ENCODE results near the gene TPM2. TPM values are rescaled to one million over a fixed set of nuclear protein-coding genes. Genes with fewer than 3 reads are reported as not detected.

Gene TPM2
- total and polyA plus RNA-seq, 9 of the 15 experiments (the other 6 are each of a cell fraction or from before 2014, with no cell fraction given) = 0.28 to 16.1 (median 4.5) TPM

DNA sequence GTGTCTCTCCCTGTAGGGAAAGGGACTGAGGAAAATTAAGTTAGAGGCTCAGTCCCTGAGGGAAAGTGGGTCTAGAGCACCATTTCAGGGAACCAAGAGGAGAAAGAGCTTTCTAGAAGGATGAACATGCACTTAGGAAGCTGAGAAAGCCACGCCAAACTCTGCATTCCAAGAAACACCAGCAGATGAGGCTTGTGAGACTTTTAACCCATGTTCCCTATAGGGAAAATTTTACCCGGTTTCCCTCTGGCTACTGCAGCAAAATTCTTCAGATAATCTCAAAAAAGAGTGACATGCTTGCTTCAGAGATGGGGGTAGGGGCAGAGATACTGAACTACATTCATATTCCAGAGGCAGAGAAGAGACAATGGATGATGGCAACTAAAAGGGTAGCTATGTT, 33.7 kb upstream of the TPM2 start (continued):
- no peak for TF ChIP-seq CHAMP1 (IDR thresholded peaks at IDR 0.05)
- TF ChIP-seq, protein P1, sequence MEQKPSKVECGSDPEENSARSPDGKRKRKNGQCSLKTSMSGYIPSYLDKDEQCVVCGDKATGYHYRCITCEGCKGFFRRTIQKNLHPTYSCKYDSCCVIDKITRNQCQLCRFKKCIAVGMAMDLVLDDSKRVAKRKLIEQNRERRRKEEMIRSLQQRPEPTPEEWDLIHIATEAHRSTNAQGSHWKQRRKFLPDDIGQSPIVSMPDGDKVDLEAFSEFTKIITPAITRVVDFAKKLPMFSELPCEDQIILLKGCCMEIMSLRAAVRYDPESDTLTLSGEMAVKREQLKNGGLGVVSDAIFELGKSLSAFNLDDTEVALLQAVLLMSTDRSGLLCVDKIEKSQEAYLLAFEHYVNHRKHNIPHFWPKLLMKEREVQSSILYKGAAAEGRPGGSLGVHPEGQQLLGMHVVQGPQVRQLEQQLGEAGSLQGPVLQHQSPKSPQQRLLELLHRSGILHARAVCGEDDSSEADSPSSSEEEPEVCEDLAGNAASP (IDR thresholded peaks at IDR 0.05) = no peak
- no peak for TF ChIP-seq TAF9B (IDR thresholded peaks at IDR 0.05; ENCODE audit: partially characterized antibody)
- no peak for TF ChIP-seq RAD51 (IDR thresholded peaks at IDR 0.05; ENCODE audit: borderline replicate concordance, low read depth)
- TF ChIP-seq ZNF174 (CRISPR knock-in tag; IDR thresholded peaks at IDR 0.05) = no peak
- no peak for TF ChIP-seq KLF6 (CRISPR knock-in tag; IDR thresholded peaks at IDR 0.05; ENCODE audit: borderline replicate concordance)
- TF ChIP-seq NCOA4 (IDR thresholded peaks at IDR 0.05; ENCODE audit: partially characterized antibody) = no peak
- no peak for TF ChIP-seq XRCC3 (IDR thresholded peaks at IDR 0.05)

DNA sequence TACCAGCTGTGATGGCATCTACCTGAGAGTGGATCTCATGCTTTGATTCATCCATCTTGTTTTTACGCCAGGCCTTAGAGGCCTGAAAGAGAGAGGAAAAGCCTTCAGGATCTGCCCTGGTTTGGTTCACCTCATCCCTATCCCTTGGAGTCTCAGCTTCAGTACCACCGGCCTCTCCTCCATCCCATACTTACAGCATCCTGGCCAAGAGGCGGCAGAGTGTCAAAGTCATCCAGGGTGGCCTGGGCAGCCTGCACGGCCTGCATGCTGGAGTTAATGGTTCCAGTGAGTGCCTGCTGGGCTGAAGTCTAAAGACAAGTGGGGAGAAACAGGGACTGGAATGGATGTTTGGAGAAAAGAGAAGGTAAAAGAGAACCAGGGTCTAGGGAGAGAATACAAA, 29.8 kb upstream of the TPM2 start:
- ATAC-seq (no peak), FAIRE-seq (no peak), DNase-seq (ENCODE audit: extremely low read depth in 1 of 4, low spot score in 3 of 4) (no peak)
- 95% methylated on average over 4 of the region's 4 CpGs for whole genome bisulfite sequencing (ENCODE audit: insufficient coverage, low coverage, missing lambda C conversion rate)
- no peak overlapping the region for H3K4me2 ChIP-seq (ENCODE audit: insufficient read depth, low read length)
- H4K20me1 ChIP-seq (replicated peaks; ENCODE audit: control insufficient read depth, insufficient read depth, low read length) = no peaks in the 10 kb centered on the region
- H3K27me3 ChIP-seq (ENCODE audit: control insufficient read depth in 2 of 2, insufficient read depth in 2 of 2, low read length in 2 of 2) = no peaks in the 10 kb centered on the region
- ChIA-PET CTCF (ENCODE audit: low intra/inter-chr PET ratio) (no interaction called here), POLR2A (interaction anchor here (0.6 kb wide), 2 partner anchors 55 to 212 kb away, joined by 3 to 4 read pairs; no protein-coding TSS in a partner anchor)
- no peak overlapping the region for H3K9ac ChIP-seq (ENCODE audit: insufficient read depth in 1 of 2, low read depth in 2 of 2, low read length in 2 of 2)
- no peak overlapping the region for H3K4me3 ChIP-seq
- H3K4me1 ChIP-seq (replicated peaks in 1 of 2; ENCODE audit: control insufficient read depth in 2 of 2, insufficient read depth in 2 of 2, low read length in 2 of 2) = peaks cover 0 to 2% of the 10 kb centered on the region in 2 experiments; a peak in 2 of 5 replicates
- no peaks in the 10 kb centered on the region for H3K79me2 ChIP-seq (ENCODE audit: control insufficient read depth, insufficient read depth, low read length)
- in situ Hi-C loops (cut with MboI) = no loop called here
- H3K9me1 ChIP-seq (ENCODE audit: control insufficient read depth, insufficient read depth, low read length) = peaks cover 1% of the 10 kb centered on the region
- peaks cover 99% of the 10 kb centered on the region for H3K36me3 ChIP-seq (ENCODE audit: control insufficient read depth, insufficient read depth, low read length)
- no peaks in the 10 kb centered on the region for H3K9me3 ChIP-seq (replicated peaks; ENCODE audit: control insufficient read depth, insufficient read depth, low read depth, low read length)
- intact Hi-C loops (cut with micrococcal nuclease) = no loop called here
- no peak overlapping the region for H2AFZ ChIP-seq (ENCODE audit: low read depth, low read length)
- no TSS peak for BruUV-seq (replicated peaks)
- no peak overlapping the region for H3K27ac ChIP-seq (ENCODE audit: extremely low read depth, low read depth, low read length)
- no peak for TF ChIP-seq ZNF740 (CRISPR knock-in tag; IDR thresholded peaks at IDR 0.05)
- no peak for TF ChIP-seq ZNF740 (tag; IDR thresholded peaks at IDR 0.05)
- TF ChIP-seq RBM34 (IDR thresholded peaks at IDR 0.05; ENCODE audit: borderline replicate concordance, insufficient read depth, low read length) = no peak
- no peak for TF ChIP-seq FOSL1 (tag; conservative IDR thresholded peaks at IDR 0.05)
- TF ChIP-seq MAFF (IDR thresholded peaks at IDR 0.05; ENCODE audit: low read length) = no peak
- no peak for TF ChIP-seq ZNF707 (CRISPR knock-in tag; conservative IDR thresholded peaks at IDR 0.05)
- TF ChIP-seq ZFP1 (CRISPR knock-in tag; IDR thresholded peaks at IDR 0.05) = no peak
